ENCODE data around the gene TTC16.

DNA sequence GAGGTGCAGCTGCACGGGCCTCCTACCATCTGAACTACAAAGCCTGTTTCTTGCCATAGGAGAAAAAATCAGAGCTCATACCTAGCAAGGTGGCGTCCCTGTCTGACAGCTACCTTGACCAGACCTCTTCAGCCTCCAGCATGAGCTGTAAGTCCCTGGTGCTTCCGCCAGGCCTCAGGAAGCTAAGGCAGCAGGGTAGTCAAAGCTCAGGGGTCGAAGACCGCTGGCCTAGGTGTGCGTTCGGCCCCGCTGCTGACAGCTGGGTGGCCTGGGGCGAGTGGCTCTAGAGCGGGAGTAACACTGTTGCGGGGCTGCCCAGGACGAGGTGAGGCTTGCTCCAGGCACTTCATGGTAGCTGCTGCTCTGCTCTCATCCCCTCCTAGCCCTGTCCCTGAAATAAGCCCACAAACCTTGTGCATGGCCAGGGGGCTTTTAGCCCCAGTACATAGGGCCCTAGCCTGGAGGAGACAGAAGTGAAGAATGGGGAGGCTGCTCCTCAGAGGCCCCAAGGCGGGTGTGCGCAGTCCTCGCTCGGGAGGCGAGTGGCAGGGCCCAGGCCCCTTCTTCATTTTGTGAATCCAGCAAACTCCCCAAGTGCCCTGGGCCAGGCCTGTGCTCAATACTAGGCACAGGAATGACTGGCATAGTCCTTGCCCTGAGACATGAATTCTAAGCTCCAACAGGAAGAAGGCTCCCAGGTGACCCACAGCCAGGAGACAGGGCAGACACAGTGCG, 13.8 kb downstream of the TTC16 start:
- no peak for TF ChIP-seq EZH2phosphoT487 (IDR thresholded peaks at IDR 0.05; ENCODE audit: low read depth, severe bottlenecking, unreplicated experiment)
- no peak for TF ChIP-seq CTCF (IDR thresholded peaks at IDR 0.05; ENCODE audit: poor library complexity)
- no peak for TF ChIP-seq EZH2 (IDR thresholded peaks at IDR 0.05; ENCODE audit: borderline replicate concordance)

Measured in hepatocyte (in vitro differentiated cells).